Hematopoietic multipotent progenitor cell treated with erythropoietin and hydrocortisone succinate and interleukin-3 and kit ligand, for 6 days (in vitro differentiated cells): ENCODE measurements around the gene CD99.

Experiments used
- DNase-seq: peaks from one replicate; pipeline ENCODE4 v3.0.0-alpha.2; 2015

CD99 gene

GRCh38 chrX:2676794-2677675 lies 14.1 kb upstream of the CD99 start:
- DNase-seq, result no peak

GRCh38 chrX:2677764-2678163 lies 13.3 kb upstream of the CD99 start:
- no peak for DNase-seq

- no peak for DNase-seq
Measured at GRCh38 chrX:2678583-2678982, 12.5 kb upstream of the CD99 start.

- peak; percentile 91 for DNase-seq
Measured at GRCh38 chrX:2679534-2680485, 11.3 kb upstream of the CD99 start.

- DNase-seq, result no peak
Measured at GRCh38 chrX:2680486-2681348, 10.4 kb upstream of the CD99 start.

- no peak for DNase-seq
Measured at GRCh38 chrX:2682565-2683177, 8.4 kb upstream of the CD99 start.

GRCh38 chrX:2684256-2684655 lies 6.8 kb upstream of the CD99 start:
- DNase-seq, result no peak

GRCh38 chrX:2685886-2686285 lies 5.2 kb upstream of the CD99 start:
- no peak for DNase-seq

GRCh38 chrX:2689773-2690666 lies 1.1 kb upstream of the CD99 start:
- no peak for DNase-seq

- peak; percentile 66 for DNase-seq
Measured at GRCh38 chrX:2691543-2692220, 587 bp downstream of the CD99 start.

GRCh38 chrX:2692221-2693112 lies 1.4 kb downstream of the CD99 start:
- peak; percentile 81 for DNase-seq

- DNase-seq, result no peak
Measured at GRCh38 chrX:2693113-2694002, 2.3 kb downstream of the CD99 start.

- no peak for DNase-seq
Measured at GRCh38 chrX:2694914-2695267, 3.8 kb downstream of the CD99 start.

GRCh38 chrX:2696698-2697215 lies 5.7 kb downstream of the CD99 start:
- peak; percentile 85 for DNase-seq

GRCh38 chrX:2697306-2697705 lies 6.2 kb downstream of the CD99 start:
- no peak for DNase-seq

GRCh38 chrX:2697741-2698299 lies 6.7 kb downstream of the CD99 start:
- DNase-seq, result peak; percentile 55

- DNase-seq, result no peak
Measured at GRCh38 chrX:2698604-2699003, 7.5 kb downstream of the CD99 start.

GRCh38 chrX:2699959-2700358 lies 8.9 kb downstream of the CD99 start:
- no peak for DNase-seq
